NCI-H2029 (cell line): ENCODE measurements around the gene NR2F2.
"Not testable (repeated sequence)": the region's sequence is repeated elsewhere in the genome, so short reads cannot be mapped to it uniquely, and the experiment has no call there.

Source experiments
- DNase-seq: peaks from one replicate; lab custom pipeline; 2025; lab: John Stamatoyannopoulos, UW

The NR2F2 gene

DNA sequence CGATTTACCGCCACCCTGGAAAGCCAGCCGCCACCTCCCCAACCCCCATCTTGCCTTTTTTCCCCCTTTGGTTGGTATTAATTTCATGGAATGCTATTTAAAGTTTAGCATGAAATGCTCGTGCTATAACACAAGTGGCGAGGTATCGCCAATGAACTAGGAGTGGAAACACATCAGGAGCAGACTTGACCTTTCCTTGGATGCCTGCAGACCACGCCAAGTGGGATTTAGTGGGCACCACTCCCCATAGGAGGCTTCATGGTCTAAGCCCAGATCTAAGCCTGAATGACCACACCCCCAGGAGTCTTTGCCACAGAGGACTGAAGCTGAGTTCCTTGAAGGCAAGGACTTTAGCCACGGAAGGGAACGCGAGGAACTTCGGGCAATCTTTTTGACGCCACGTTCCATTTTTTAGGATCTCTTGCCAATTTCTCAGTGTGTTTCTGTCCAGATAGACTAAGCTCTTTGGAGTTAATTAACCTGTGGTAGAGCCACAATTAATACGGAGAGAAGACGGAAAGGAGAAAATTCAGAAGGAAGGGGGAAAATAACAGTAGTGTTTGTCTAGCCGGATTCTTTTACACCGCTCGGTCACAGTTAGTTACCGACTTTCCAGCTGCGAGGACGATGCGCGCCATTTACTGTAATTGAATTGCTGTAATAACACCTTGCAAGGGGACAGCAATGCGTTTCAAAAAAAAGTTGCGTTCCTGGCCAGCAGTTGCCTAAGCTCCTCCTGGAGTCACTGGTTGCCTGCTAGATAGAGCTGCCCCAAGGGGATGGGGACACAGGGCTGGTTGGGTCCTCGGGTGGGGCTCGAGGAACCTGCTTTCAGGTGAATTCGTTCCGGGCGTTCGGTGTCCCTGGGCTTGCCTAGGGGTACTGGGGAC lies 37.1 kb downstream of the NR2F2 start:
- DNase-seq, result no peak

DNA sequence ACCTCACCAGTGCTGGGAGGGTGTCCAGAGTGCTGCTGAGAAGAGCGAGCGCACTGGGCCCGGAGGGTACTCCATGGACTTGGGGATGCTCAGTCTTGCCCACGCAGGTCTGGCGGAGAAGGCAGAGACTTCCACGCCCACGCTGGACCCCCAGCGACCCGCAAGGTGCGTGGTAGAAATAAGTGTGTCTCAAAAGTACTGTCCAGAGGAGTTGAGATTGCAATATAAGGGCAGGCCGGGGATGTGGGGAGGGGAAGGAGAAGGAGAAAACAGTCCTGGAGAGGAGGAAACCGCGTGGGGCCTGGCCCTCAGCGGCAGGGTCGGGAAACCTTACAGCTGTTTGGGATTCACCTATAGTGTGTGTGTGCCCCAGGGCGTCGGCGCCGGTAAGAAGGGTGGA lies 38.9 kb downstream of the NR2F2 start:
- no peak for DNase-seq

- no peak for DNase-seq
Measured at GRCh38 chr15:96369825-96370621, 39.5 kb downstream of the NR2F2 start.

DNA sequence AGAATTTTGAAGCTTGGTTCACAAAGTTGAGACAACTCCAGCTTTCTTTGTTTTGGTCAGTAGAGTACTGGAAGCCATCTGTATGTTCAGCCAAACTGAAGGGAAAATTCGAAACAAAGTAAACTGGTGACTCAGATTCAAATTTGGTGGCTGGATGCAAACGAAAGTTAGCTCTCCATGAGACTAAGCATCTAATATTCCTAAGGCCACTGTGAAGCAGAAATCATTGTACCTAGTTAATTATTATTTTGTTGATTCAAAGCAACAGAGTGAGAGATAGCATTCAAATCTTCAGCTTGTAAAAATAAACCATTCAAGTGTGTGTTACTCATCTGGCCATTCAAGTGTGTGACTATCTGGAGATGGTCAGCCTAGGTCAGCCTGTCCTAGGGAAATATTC lies 42.1 kb downstream of the NR2F2 start:
- no peak for DNase-seq

GRCh38 chr15:96374499-96374898 lies 44.0 kb downstream of the NR2F2 start:
- no peak for DNase-seq

DNA sequence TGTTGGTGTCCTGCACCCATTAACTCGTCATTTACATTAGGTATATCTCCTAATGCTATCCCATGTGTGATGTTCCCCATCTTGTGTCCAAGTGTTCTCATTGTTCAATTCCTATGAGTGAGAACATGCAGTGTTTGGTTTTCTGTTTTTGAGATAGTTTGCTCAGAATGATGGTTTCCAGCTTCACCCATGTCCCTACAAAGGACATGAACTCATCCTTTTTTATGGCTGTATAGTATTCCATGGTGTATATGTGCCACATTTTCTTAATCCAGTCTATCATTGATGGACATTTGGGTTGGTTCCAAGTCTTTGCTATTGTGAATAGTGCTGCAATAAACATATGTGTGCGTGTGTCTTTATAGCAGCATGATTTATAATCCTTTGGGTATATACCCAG lies 49.1 kb downstream of the NR2F2 start:
- DNase-seq, result not testable (repeated sequence)

- DNase-seq, result no peak
Measured at GRCh38 chr15:96381463-96381862, 51.0 kb downstream of the NR2F2 start.

- no peak for DNase-seq
Measured at GRCh38 chr15:96385195-96385594, 54.7 kb downstream of the NR2F2 start.

DNA sequence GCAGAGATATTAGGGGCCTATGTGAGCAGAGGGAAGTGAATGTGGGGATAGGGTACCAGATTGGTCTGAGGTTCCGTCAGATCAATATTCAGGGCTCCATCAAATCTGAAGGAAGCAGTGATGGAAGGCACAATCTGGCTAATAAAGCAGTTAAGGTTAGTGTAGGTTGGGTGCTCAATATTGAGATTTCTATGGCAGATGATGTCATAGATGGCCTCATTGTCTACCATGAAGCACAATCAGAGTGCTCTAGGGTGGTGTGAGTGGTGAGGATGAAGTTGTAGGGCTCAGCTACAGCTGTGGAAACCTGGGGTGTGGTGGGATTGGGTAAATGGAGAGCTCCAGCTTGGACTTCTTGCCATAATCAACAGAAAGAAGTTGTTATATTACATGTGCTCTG lies 58.2 kb downstream of the NR2F2 start:
- DNase-seq, result no peak
